ENCODE results near the gene SLC41A2. TPM values are rescaled to one million over a fixed set of nuclear protein-coding genes. Genes with fewer than 3 reads are reported as not detected.
"Not testable (repeated sequence)": the region's sequence is repeated elsewhere in the genome, so short reads cannot be mapped to it uniquely, and the experiment has no call there.

Gene SLC41A2
- total and polyA plus RNA-seq, 4 donors: 7.7 to 235 (median 25.2) TPM

DNA sequence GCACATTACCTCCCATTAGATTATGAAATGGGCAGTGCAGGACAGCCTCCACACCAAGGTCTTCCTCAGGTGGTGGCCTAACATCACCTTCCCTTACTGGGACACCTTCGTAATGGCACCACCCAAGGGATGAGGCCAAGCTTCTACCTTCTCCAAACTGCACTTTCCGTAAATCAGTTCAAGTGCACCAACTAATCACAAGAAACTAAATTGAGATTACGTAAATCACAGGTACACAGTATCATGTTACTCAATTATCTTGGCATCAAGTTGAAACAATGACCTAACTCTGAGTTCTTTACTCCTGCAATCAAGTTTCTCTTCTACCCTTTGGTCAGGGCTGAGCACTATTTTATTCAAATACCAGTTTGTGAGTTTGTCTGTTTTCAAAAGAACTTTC lies 13.8 kb downstream of the SLC41A2 start:
- Histone ChIP-seq H3K27ac (ENCODE audit: low read depth in 1 of 2, low read length in 2 of 2) (peak overlapping the region; percentile 79 to 81), H3K4me3 (ENCODE audit: low read depth in 1 of 3, low read length in 3 of 3) (no peak overlapping the region), H3K4me1 (ENCODE audit: control insufficient read depth in 4 of 4, insufficient read depth in 4 of 4, low read length in 3 of 4) (peaks cover 24 to 45% (median 40%) of the 10 kb centered on the region in 4 donors), H3K27me3 (ENCODE audit: control insufficient read depth in 4 of 4, insufficient read depth in 4 of 4, low read length in 3 of 4) (no peaks in the 10 kb centered on the region), H3K9ac (ENCODE audit: low read depth in 1 of 2, low read length in 2 of 2) (peak overlapping the region in 1 of 2 donors; percentile 72), H3K9me3 (ENCODE audit: control insufficient read depth in 4 of 4, low read length in 3 of 4) (no peaks in the 10 kb centered on the region), H3K36me3 (ENCODE audit: control insufficient read depth in 4 of 4, insufficient read depth in 3 of 4, low read depth in 1 of 4, low read length in 3 of 4) (no peaks in the 10 kb centered on the region)
- WGBS: 46% methylated on average over 3 of the region's 3 CpGs
- DNase-seq (ENCODE audit: low spot score): no peak
- peak; percentile 91 to 96 for TF ChIP-seq JUND (IDR thresholded peaks at IDR 0.05)
- TF ChIP-seq YY1 (IDR thresholded peaks at IDR 0.05): peak; percentile 88
- TF ChIP-seq FOXA1 (IDR thresholded peaks at IDR 0.05): peak; percentile 79
- peak; percentile 80 for TF ChIP-seq SP1 (IDR thresholded peaks at IDR 0.05)
- TF ChIP-seq, protein P1, sequence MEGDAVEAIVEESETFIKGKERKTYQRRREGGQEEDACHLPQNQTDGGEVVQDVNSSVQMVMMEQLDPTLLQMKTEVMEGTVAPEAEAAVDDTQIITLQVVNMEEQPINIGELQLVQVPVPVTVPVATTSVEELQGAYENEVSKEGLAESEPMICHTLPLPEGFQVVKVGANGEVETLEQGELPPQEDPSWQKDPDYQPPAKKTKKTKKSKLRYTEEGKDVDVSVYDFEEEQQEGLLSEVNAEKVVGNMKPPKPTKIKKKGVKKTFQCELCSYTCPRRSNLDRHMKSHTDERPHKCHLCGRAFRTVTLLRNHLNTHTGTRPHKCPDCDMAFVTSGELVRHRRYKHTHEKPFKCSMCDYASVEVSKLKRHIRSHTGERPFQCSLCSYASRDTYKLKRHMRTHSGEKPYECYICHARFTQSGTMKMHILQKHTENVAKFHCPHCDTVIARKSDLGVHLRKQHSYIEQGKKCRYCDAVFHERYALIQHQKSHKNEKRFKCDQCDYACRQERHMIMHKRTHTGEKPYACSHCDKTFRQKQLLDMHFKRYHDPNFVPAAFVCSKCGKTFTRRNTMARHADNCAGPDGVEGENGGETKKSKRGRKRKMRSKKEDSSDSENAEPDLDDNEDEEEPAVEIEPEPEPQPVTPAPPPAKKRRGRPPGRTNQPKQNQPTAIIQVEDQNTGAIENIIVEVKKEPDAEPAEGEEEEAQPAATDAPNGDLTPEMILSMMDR (IDR thresholded peaks at IDR 0.05; ENCODE audit: low read depth, low read length, missing input control): no peak
- peak; percentile 93 to 97 for TF ChIP-seq HNF4A (conservative IDR thresholded peaks at IDR 0.05)
- TF ChIP-seq NR2F2 (IDR thresholded peaks at IDR 0.05): no peak
- peak; percentile 55 to 59 for TF ChIP-seq RAD21 (IDR thresholded peaks at IDR 0.05)
- TF ChIP-seq, protein P2, sequence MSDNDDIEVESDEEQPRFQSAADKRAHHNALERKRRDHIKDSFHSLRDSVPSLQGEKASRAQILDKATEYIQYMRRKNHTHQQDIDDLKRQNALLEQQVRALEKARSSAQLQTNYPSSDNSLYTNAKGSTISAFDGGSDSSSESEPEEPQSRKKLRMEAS (IDR thresholded peaks at IDR 0.05): peak; percentile 90
- TF ChIP-seq ZBTB33 (IDR thresholded peaks at IDR 0.05): peak; percentile 88
- TF ChIP-seq, protein P3, sequence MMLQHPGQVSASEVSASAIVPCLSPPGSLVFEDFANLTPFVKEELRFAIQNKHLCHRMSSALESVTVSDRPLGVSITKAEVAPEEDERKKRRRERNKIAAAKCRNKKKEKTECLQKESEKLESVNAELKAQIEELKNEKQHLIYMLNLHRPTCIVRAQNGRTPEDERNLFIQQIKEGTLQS (IDR thresholded peaks at IDR 0.05): peak; percentile 77
- TF ChIP-seq RXRA (IDR thresholded peaks at IDR 0.05): peak; percentile 95 to 97
- TF ChIP-seq FOXA2 (IDR thresholded peaks at IDR 0.05): peak; percentile 78
- TF ChIP-seq EGR1 (IDR thresholded peaks at IDR 0.05; ENCODE audit: low read depth in 2 of 2): no peak
- no peak for TF ChIP-seq TAF1 (conservative IDR thresholded peaks at IDR 0.05)
- peak in 1 of 2 donors; percentile 28 for TF ChIP-seq GABPA (IDR thresholded peaks at IDR 0.05 in 1 of 2, conservative IDR thresholded peaks at IDR 0.05 in 1 of 2)
- peak; percentile 75 for TF ChIP-seq REST (IDR thresholded peaks at IDR 0.05)
- peak; percentile 75 for TF ChIP-seq HNF4G (IDR thresholded peaks at IDR 0.05)

DNA sequence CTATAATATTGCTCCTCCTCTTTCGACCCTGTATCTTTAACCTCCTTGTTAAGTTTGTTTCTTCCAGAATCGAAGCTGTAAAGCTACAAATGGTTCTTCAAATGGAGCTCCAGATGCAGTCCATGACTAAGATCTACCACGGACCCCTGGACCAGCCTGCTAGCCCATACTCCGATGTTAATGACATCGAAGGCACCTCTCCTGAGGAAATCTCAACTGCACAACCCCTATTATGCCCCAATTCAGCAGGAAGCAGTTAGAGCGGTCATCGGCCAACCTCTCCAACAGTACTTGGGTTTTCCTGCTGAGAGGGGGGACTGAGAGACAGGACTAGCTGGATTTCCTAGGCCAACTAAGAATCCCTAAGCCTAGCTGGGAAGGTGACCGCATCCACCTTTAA lies 14.7 kb downstream of the SLC41A2 start:
- H3K4me3 ChIP-seq (ENCODE audit: low read depth in 1 of 3, low read length in 3 of 3); H3K36me3 ChIP-seq (ENCODE audit: control insufficient read depth in 4 of 4, insufficient read depth in 3 of 4, low read depth in 1 of 4, low read length in 3 of 4); H3K9me3 ChIP-seq (ENCODE audit: control insufficient read depth in 4 of 4, low read length in 3 of 4); H3K9ac ChIP-seq (ENCODE audit: low read depth in 1 of 2, low read length in 2 of 2); DNase-seq (ENCODE audit: low spot score); H3K27me3 ChIP-seq (ENCODE audit: control insufficient read depth in 4 of 4, insufficient read depth in 4 of 4, low read length in 3 of 4): not testable (repeated sequence)
- 95% methylated on average over 8 of the region's 8 CpGs for WGBS
- Histone ChIP-seq H3K27ac (ENCODE audit: low read depth in 1 of 2, low read length in 2 of 2) (peak overlapping the region; percentile 41 to 81), H3K4me1 (ENCODE audit: control insufficient read depth in 4 of 4, insufficient read depth in 4 of 4, low read length in 3 of 4) (peaks cover 24 to 49% (median 40%) of the 10 kb centered on the region in 4 donors)
